GM21526 (cell line): ENCODE results near the gene DDIT3.
A peak's percentile ranks its signal among the peaks of the same experiment; 100 is the strongest.

Source experiments
- ATAC-seq: cut with Tn5 transposase; IDR thresholded peaks from one replicate; pipeline ENCODE4 v1.9.1; 2021; ENCODE audit warnings: moderate library complexity; ENCODE audit not compliant: unreplicated experiment, low FRiP score

Gene DDIT3

GRCh38 chr12:57547288-57548012 lies 27.1 kb upstream of the DDIT3 start:
- ATAC-seq, result no peak

- peak; percentile 96 for ATAC-seq
These were observed 26.3 kb upstream of the DDIT3 start, which contains the start of gene DCTN2 for GRCh38 chr12:57546438-57547287. TSS of gene DCTN2 (minus strand) at chr12:57547192. CDS start at chr12:57547063, 129 bp downstream.

- ATAC-seq, result no peak
These were observed 25.6 kb upstream of the DDIT3 start for GRCh38 chr12:57545809-57546437.

- ATAC-seq, result no peak
These were observed 23.3 kb upstream of the DDIT3 start for GRCh38 chr12:57543581-57543980.

GRCh38 chr12:57541717-57542116 lies 21.4 kb upstream of the DDIT3 start:
- ATAC-seq, result no peak

DNA sequence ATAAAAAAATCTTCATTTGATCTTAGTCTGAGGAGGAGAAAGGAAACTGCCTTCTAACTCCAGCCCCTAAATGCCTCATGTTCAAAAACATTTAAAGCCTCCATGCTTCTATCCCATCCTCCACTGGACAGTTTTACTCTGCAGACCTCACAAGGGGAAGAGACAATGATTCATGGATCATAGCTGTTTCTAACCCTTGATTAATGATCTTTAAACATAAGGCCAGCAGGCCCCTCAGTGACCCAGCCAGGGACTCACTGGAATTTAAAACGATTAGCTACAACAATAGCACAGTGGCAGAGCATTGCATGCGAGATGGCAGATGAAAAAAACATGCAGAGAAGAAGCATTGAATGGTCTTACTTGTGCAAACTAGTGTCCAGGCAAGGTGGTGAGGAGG lies 20.7 kb upstream of the DDIT3 start:
- no peak for ATAC-seq

DNA sequence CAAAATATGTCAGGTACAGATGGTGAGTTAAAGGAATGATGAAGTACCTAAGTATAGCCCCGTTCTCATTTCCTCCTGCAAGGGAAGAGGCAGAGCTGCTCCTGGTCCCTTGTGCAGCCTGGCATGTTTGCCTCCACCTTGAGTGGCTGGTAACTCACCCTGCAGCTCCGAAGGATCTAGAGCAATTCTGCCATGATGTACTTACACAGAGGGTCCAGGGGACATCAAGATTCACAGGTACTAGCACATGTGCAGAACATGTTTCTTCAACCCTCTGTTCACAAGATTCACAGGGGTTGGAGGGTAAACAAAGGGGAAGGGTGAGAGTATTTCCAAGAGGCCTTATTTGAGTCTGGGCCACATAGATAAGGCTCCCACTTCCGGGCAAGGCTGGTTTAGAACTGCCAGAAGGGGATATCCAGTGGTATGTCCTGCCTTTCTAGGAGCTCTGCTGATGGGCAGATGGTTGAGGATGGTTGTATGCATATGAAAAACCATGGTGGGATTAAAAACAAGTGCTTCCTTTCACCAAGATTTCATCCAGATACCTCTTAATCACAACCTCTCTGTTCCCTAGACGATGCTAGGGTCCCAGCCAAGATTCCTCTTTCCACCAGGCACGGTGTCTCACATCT lies 18.9 kb upstream of the DDIT3 start:
- ATAC-seq, result no peak

- no peak for ATAC-seq
These were observed 16.3 kb upstream of the DDIT3 start for GRCh38 chr12:57536597-57536942.

GRCh38 chr12:57535764-57536596 lies 15.7 kb upstream of the DDIT3 start:
- no peak for ATAC-seq

- ATAC-seq, result no peak
These were observed 14.8 kb upstream of the DDIT3 start for GRCh38 chr12:57534991-57535543.

GRCh38 chr12:57534250-57534649 lies 13.9 kb upstream of the DDIT3 start:
- ATAC-seq, result no peak

- no peak for ATAC-seq
These were observed 12.8 kb upstream of the DDIT3 start for GRCh38 chr12:57533108-57533507.

- no peak for ATAC-seq
These were observed 11.5 kb upstream of the DDIT3 start for GRCh38 chr12:57531836-57532235.

- no peak for ATAC-seq
These were observed 10.3 kb upstream of the DDIT3 start for GRCh38 chr12:57530396-57531142.

- no peak for ATAC-seq
These were observed 9.5 kb upstream of the DDIT3 start for GRCh38 chr12:57529831-57530230.

DNA sequence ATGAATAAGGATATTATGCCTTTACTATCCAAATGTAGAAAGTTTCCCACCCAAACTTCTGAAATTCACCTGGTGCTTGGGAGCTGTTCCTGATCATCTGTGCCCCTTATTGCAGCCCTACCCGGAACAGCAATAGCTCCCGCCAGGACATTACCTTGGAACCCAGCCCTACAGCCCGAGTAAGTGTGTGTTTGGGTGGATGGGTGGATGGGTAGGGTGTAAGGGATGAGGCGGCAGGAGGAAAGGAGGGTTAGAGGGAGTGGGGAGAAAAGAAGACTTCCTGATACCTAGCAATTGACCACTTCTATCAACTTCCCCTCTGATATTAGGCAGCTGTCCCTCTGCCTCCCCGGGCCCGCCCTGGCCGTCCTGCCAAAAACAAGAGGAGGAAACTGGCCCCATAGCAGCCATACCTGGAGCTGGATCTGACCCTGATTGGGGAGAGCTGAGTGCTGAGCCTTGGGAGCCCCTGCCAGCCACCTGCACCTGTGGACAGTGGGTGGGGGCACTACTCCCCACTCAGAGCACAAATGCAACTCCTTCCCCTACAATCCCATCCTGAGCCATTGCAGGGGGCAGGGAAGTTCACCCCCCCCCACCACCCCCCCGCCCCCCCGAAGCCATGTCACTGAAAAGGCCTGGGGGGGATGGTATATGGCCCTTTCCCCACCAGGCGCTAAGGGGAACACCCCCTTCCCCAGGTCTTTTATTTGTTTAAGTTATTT lies 8.7 kb upstream of the DDIT3 start:
- ATAC-seq, result no peak

- ATAC-seq, result no peak
These were observed 7.9 kb upstream of the DDIT3 start for GRCh38 chr12:57528176-57528575.

- ATAC-seq, result no peak
These were observed 6.9 kb upstream of the DDIT3 start for GRCh38 chr12:57527184-57527583.
